ENCODE data around the gene NSG1.

GRCh38 chr4:4430492-4431195 lies 43.7 kb downstream of the NSG1 start:
- no peak for TF ChIP-seq EZH2 (IDR thresholded peaks at IDR 0.05; ENCODE audit: insufficient read depth, poor library complexity, severe bottlenecking)
- TF ChIP-seq EZH2phosphoT487 (IDR thresholded peaks at IDR 0.05; ENCODE audit: insufficient read depth, low read depth), result 0 out of 2 replicates have a peak, but pooled peaks have one; percentile 65

All from GM23248 (cell line).